DMS153 treated with DMSO at 0.1 percent for 48 hours (cell line): Measurements from ENCODE around the gene NUP93.

ENCODE experiments used
- DNase-seq: peaks from one replicate; lab custom pipeline; 2025; ENCODE audit not compliant: unreplicated experiment; lab: John Stamatoyannopoulos, UW

NUP93 gene

DNA sequence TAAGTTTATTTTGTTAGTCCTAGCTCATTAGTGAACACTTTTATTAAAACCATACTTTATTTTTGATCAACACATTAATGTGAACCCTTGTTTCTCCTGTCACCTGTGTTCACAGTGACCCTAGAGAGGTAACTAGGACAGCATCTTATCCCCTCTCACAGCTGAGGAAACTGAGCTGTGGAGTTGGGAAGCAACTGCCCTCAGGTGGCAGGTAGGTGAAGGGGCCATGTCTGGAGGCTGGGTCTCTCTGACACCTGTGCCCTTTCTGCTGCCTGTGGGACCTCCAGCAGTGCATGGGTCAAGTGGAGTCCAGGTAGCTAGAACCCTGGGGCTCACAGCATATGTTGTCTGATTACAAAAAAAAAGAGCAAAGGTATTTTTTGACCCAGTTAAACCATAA lies 112.2 kb downstream of the NUP93 start:
- no peak for DNase-seq

DNA sequence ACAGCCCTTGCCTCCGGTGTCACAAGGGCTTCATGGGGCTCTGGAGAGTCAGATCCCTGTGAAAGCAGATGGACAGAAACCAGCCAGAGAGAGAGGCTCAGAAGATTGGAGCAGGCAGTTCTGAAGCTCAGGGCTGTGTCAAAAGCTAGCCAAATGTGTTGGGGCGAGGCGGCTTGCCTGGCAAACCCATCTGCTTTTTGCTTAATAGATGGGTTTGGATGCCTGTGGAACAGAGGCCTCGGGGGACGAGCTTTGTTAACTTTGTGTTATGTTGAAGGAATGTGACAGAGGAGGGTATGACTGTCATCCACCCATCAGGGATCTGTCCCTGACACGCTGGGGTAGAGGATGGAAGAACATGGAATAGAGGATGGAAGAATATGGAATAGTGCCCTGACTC lies 114.1 kb downstream of the NUP93 start:
- DNase-seq: no peak

DNA sequence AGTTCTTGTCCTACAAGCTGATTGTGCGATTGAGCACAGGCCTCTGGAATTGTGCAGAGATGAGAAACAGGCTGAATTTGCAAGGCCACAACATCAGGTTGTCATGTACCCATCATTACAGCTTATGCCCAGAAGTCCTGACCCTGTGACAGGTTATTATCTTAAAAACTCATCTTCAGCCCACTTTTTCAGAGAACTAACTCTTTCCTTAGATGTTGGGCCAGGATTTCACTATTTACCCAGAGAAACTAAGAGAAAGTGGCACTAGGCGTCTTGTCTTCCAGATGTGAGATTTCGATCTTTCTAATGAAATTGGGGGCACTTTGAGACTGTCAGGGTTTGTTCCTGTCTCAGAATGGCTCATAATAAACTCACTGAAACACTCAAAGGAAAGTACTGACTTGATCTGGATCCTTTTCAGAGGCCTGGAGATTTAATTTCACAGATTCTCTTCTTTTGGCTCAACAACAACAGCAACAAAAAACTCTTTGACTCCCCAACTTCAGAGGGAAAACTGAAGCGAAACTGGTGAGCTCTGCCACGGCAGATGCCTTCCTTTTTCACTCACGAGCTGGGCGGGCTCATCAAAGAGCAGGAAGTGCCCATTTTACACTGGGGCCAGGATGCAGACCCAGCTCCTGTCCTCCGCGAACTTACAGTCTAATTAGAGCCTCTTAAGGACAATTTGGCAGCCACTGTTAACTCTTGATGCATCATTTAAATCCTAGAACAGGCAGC lies 117.4 kb downstream of the NUP93 start:
- DNase-seq: no peak

DNA sequence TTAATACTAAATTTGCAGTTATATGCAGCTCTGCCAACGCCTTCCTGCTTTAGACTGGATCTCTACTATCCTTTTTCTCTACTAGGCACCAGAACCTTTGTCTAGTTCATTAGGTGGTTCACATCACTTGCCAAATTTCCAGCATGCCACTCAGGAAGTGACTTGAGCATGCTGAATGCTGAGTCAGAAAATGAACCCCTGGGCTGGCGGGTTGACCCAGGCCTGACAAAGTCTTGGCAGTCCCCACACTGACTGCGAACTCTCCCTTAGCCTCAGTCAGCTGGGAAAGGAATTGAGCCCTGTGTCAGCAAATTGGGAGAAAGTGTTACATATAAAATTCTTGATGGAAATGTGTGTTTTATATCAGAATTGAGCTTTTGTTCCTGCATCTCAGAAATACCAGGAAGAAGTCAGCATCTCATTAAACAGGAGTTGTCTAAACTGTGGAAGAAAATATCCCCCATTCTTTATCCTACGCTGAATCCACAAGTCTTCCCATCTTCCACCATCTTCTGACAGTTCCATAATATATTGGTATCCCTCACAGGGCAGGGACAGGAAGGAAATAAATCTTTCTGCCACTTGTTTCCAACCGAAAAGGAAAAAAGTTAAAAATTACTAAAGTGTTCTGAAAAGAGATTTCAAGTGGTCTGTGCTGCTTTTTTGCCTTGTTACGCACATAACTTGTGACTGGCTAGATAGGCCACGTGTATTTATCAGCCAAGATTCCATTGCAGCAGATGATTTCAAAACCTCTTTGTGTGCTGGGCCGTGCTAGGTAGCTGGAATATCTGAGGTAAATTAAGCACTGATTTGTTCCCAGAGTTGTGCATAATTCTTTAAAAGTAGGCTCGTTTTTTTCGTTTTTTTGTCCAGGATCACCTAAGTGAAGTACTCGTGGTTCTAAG lies 118.4 kb downstream of the NUP93 start:
- no peak for DNase-seq

DNA sequence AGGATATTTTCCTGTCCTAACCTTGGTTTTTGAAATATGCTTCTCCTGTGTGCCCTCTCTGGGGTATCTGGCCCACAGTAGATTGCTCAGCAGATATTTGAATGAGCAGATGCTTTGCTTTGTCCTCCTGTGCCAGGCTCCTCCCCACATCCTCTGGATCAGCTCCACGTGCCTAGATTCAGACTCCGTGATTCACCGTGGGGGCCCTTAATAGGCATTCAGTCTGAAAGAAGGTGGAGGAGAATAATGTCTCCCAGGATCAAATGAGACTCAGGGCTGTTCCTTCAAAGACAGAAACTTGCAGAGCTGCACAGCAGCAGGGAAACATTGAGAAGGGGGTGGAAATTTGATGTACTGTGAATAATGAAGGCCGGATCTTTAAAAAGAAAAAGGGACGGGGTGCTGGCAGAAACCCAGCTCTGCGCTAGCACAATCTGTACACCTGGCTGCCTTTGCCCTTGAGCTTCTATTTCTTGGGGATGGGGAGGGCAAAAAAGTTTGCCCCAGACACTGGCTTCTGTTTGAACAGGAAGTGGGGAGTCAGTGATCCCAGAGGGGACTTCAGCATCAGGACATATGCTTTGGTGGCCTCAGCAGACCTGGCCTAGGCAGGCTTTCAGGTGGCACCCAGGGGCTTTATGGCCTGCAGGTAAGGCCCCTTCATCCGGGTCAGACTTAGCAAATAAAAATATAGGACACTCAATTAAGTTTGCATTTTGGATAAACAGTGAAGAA lies 119.2 kb downstream of the NUP93 start:
- DNase-seq: no peak

DNA sequence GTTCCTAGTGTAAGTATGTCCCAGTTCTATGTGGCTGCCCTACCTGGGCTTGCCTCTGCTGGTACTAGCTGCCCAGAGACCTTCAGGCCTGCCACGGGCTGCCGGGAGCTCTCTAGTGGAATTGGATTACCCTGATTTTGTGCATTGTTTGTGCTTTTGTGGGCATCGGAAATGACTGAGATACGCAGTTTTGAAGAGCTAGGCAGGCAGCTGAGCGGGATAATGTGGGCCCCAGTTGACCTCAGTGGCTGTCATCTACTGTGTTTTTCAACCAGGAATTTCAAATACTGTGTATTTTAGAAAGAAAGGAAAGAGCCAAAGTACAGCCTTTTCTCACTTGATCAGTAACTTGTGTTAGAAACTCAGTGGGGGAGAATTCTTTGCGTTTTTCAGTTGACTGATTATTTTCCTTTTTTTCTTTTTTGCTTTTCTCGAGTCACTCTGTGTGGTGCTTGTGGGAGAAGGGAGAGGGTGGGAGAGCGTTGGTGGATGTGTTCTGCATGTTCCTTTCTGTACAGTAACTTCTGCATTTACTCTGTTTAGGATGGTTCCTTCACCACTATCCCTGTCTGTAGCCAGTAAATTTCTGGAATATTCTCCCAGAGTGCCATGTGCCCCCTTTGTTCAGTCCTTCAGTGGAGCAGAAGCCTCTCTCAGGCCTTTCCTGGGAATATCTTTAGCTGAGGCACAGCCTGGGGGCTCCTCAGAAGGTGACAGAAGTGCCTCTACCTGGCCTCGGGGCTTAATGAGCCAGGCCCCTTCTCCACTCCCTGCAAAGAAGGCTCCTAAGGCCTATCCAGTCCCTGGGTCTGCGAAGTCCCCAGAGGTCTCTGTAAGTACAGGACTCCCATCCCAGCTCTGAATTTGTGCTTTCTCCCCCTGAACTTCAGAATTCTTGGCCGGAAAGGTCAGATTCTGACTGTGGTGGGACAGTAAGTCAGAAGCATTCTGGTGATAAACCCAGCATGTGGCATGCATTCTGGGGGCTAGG lies 120.1 kb downstream of the NUP93 start:
- no peak for DNase-seq

DNA sequence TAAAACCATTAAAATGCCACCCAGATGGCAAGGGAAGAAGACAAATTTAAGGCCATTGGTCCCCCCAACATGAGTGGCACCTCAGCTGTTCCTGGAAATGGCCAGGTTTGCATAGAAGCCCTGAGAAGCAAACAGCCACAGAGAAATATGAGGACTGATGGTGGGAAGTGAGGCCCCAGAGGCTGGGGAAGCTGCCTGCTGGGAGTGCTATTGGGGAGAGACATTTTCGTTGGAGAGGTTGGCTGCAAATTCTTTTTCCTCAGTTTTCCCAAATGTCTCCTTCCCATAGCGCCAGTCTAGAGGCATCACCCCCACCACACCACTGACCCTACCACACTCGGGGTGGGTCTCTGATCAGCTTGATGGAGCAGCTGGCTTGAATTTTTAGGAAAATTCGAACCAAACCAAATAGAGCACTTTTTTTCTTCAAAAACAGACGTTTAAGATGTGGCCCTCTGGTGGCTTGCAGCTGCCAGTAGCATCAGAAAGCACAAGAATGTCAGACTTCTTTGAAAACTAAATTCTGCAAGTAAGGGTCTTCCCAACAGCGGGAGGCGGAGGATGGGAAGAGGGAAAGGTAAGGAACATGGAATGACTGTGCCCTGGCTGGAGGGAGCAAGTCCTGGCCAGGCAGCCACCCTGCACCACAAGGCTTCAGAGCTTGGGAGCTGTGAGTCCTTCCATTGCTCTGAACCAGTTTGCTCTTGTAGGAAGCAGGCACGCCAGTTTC lies 121.9 kb downstream of the NUP93 start:
- DNase-seq: no peak

DNA sequence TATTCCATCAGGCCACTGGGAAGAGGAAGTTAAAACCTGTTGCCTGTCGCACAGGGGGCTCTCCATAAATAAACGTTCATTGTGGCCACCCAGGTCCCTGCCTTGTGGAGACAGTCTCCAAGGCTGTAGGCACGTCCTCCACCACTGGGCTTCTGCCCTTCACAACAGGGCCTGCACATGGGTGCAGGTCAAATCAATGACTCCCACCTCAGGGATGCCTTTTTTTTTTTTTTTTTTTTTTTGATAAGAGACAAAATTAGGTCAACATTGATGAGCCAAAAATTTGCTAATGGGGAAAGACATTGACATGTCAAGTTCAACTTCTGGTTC lies 122.4 kb downstream of the NUP93 start:
- DNase-seq: no peak

DNA sequence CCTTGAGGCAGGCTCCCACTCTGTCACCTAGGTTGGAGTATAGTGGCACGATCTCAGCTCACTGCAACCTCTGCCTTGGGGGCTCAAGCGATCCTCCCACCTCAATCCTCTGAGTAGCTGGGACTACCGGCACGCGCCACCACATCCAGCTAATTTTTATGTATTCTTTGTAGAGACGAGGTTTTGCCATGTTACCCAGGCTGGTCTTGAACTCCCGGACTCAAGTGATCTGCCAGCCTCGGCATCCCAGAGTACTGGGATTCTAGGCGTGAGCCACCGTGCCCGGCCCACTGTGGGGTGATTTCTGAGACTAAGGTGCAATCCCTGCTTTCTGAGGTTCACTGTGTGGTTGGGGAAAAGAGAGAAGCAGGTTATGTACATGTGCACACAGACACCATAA lies 123.0 kb downstream of the NUP93 start:
- no peak for DNase-seq

DNA sequence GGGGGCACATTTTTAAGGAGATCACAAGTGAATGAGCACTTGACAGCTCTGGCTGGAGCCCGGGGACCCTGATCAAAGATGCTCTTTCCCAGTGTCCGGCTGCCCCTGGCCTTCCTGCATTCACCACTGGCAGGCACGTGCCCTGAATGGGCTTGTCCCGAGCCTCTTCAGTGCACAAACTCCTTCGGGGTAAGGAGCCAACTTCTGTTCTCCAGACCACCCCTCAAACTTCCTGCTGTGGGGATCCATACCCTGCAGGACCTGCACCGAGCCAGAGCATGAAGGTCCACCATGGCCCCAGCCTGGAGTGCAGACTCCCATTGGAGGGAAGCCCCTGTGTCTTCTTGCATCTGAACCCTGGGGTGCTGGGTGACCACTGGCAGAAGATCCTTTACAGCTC lies 125.3 kb downstream of the NUP93 start:
- DNase-seq: no peak

DNA sequence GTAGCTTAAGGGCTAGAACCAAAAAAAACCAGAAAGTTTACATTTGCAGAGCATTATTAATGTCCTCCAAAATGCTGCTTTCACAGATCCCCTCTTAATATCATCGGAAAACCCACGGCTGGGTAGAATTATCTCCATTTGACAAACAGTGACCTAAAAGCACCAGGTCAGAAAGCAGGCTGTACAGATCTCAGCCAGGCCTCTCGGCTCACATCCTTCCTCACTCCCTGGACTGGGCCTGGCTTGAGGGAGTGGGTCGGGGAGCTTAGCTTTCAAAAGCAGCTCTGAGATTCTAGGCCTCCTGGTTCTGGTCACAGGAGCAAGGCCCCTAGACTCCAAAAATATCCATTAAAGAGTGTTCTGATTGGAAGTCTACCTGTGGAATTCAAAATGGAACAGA lies 126.0 kb downstream of the NUP93 start:
- DNase-seq: no peak

DNA sequence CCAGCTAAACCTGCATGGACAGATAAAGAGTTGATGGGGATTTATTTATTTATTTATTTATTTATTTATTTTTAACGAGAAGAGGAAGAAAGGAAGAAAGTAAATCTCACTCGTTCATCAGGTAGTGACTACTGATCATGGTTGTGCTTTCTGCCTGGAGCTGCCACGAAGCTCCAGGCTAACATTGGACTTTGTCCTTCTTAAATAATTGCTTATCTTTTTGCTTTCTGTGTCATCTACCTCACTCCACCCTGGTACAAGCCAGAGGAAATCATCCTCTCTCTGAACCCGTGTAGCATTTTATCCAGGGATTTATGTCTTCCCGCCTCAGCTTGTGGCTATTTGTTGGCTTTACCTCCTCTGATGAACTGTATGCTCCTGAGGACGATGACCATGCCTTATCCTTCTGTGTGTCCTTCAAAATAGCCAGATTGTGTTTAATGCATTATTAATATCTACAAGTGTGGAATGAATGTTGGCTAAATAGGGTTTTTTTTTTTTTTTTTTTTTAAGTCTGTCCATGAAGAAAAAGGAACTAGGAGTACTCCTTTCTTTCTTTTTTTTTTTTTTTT lies 127.0 kb downstream of the NUP93 start:
- DNase-seq: no peak

DNA sequence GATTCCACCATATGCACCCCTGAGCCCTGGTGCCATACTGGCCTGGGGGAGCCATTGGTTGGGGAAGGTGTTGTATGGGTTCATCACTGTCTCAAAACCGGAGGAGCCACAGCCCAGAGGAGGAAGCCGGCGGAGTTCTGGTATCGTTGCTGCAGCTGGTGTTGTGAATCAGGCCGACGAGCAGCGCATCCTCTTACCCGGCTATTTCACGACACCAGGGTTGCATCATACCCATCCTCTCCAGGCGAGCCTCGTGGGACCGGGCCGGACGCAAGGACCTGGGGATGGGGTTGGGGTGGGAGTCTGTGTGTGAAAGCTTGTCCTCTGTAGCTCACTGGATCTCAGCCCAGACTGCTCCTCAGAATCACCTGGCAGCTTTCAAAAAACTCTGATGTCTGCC lies 128.4 kb downstream of the NUP93 start:
- no peak for DNase-seq

DNA sequence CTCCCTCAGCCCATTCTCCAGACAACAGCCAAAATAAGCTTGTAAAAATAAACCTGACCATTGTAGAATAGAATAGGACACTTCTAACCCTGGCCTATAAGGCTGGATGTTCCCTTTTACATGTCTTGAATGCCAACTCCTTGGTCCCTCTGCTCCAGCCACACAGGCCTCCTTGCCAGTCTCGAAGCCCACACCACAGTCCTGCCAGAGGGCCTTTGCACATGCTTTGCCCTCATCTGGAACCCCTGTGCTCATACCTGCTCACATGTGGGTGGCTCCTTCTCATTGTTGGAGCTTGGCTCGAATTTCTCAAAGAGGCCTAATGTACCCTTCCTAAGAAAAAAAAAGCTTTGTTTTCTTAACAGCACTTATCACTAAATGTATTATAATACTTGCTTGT lies 129.7 kb downstream of the NUP93 start:
- no peak for DNase-seq

DNA sequence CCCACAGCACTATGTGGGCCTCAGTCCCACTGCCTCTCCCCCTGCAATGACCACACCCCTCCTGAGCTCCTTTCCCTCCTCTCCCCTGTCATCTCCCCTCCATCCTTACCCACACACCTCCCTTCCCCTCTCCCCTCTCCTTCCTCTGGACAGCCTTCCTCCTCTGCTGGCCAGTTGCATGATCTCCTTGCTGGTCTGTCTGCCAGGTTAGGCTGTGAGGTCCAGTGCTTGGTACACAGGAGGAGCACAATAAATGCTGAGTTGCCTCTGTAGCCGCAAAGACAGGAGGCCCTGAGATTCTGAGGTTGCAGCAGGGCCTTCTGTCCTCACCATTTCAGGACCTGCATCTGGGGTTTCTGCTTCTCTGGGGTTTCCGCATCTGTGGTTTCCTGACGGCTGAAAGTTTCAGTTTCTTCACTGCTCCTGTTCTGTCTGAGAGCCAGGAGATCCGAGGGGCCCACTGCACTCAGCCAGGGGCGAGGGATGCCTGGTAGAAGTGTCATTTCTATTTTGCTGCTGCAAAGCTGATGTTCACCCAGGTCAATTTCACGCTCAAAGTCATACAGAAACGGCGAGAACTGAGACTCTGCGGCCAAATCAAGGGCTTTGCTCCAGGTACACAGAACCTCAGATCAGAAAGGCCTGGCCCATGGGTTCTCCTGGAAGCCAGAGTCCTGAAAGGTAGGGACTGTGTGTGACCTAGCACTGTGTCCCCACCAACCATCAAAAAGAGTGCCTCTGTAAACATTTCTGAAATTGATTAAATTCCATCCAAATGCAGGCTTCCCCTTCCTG lies 130.5 kb downstream of the NUP93 start:
- no peak for DNase-seq

DNA sequence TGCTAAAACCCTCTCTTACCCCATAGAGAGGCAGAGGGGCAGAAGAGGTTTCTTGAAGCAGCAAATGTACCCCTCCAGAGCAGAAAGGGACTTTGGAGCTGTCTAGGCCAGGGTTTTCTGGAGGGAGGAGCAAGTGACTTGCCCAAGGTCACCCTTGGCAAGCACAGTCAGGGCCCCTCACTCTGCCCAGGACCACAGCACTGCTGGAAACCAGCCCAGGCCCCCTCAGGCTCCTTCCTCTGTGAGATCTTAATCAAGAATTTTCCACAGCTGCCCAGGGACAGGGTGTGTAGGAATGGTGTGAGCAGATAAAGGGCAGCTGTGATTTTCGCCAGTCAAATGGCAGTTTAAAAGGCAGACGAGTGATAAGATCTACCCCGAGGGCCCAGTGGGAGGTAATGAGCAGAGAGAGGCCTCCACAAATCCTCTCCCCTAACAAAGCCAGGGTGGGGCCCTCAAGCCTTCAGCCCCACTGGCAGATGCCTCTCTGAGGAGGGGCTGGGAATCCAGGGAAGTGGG lies 131.2 kb downstream of the NUP93 start:
- no peak for DNase-seq

DNA sequence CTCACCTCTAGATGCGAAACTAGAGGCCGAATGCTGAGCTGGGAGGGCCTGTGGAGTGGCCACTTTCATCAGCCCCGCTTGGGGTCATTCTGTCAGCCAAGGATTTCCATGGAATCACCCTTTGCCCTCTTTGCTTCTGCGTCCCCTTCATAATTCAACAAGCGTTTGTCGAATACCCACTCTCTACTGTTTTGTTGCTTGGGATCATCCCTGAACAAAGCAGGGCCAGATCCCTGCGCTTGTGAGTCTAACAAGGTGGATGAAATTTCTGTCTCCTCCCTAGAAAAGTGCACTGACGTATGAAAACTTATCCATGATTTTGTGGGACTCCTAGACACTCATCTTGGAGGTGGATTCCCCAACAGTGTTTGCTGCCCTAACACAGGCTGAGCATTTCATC lies 131.8 kb downstream of the NUP93 start:
- no peak for DNase-seq

DNA sequence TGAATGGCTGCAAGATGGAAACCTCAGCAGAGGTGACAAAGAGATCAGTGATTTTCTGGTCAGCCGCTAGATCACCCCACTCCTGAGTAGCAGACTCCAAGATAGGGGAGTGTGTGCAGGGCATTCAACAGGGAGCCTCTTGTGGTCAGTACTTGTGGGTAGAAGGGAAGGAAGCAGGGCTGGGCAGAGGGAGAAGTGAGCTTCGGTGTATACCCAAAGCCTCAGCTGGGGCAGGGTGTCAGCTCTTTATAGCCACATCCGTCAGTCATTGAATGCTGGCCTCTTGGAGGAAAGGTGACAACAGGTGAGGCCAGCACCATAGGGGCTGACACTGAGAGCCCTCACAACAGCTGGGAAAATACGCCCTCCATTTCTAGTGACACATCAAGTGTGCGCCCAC lies 132.8 kb downstream of the NUP93 start:
- no peak for DNase-seq

DNA sequence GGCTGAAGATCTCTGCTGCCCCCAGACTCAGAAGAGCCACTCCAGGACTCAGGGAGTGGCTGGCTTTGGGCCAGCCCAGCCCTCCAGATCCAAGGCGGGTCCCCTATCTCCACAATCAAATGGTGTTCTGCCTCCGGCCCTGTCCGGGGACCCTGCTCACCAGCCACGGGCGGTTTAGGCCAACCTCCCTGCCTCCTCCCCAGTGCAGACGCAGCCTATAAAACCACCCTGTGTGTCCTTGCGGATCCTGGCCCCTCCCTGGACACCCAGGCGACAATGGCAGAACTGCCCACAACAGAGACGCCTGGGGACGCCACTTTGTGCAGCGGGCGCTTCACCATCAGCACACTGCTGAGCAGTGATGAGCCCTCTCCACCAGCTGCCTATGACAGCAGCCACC lies 135.0 kb downstream of the NUP93 start, which contains the start of gene SLC12A3:
SLC12A3 (plus strand) TSS at position 248 of the 400 bp plus-strand sequence; CDS start at position 277, 29 bp downstream.
- no peak for DNase-seq
